Natural killer cell (primary cell): ENCODE results near the gene PHAX. TPM values are rescaled to one million over a fixed set of nuclear protein-coding genes. Genes with fewer than 3 reads are reported as not detected.

ENCODE experiments used
- ATAC-seq, 3 donors: fragments of 150-1000 bp in 2 of 3; fragments of 200-7000 bp in 1 of 3; cut with Tn5 transposase; 1 replicate in 1 of 3; 2 replicates in 2 of 3; pipeline ENCODE4 v1.10.0; 2021; ENCODE audit warnings: mild to moderate bottlenecking in 2 of 3, moderate library complexity in 2 of 3
- DNase-seq, 2 donors: peaks; one replicate each; pipeline versions ENCODE4 v3.0.0 to v3.0.0-alpha.2; 2013 to 2021; ENCODE audit warnings: mixed read lengths in 1 of 2
- H3K27ac ChIP-seq: one replicate; pipeline ENCODE4 v1.5.1; 2013; ENCODE audit warnings: mild to moderate bottlenecking, low read length
- H3K27me3 ChIP-seq: one replicate; pipeline ENCODE4 v1.6.1; 2013; ENCODE audit warnings: low read length; ENCODE audit not compliant: control insufficient read depth, insufficient read depth
- H3K36me3 ChIP-seq: one replicate; pipeline ENCODE4 v1.6.1; 2013; ENCODE audit warnings: low read length; ENCODE audit not compliant: control insufficient read depth, insufficient read depth
- H3K4me1 ChIP-seq: one replicate; pipeline ENCODE4 v1.6.1; 2013; ENCODE audit warnings: low read length; ENCODE audit not compliant: control insufficient read depth, insufficient read depth
- H3K4me3 ChIP-seq: one replicate; pipeline ENCODE4 v1.5.1; 2013; ENCODE audit warnings: low read length
- H3K9me3 ChIP-seq: one replicate; pipeline ENCODE4 v1.6.1; 2013; ENCODE audit warnings: low read length; ENCODE audit not compliant: control insufficient read depth, insufficient read depth
- H3K27ac Mint-ChIP-seq, 2 donors: one replicate each; pipeline ENCODE4 v1.8.0; 2022; ENCODE audit warnings: mild to moderate bottlenecking in 2 of 2, mixed read lengths in 2 of 2, moderate library complexity in 1 of 2
- H3K27me3 Mint-ChIP-seq, 2 donors: one replicate each; pipeline ENCODE4 v1.8.0; 2022; ENCODE audit warnings: low read depth in 2 of 2, mixed read lengths in 2 of 2
- H3K36me3 Mint-ChIP-seq: one replicate; pipeline ENCODE4 v1.8.0; 2022; ENCODE audit warnings: mixed read lengths
- H3K4me1 Mint-ChIP-seq, 2 donors: one replicate each; pipeline ENCODE4 v1.8.0; 2022; ENCODE audit warnings: mixed read lengths in 2 of 2
- H3K4me3 Mint-ChIP-seq: one replicate; pipeline ENCODE4 v1.8.0; 2022; ENCODE audit warnings: mild to moderate bottlenecking, moderate library complexity, mixed read lengths
- H3K9me3 Mint-ChIP-seq, 2 donors: one replicate each; pipeline ENCODE4 v1.8.0; 2022; ENCODE audit warnings: mixed read lengths in 2 of 2
- CTCF ChIP-seq: fragments of 200-600 bp; IDR thresholded peaks from one replicate; pipeline ENCODE4 v1.8.0; 2022; ENCODE audit warnings: antibody characterized with exemption
- WGBS: methylation state at CpG from one replicate; pipeline ENCODE4 v1.1.7; 2013; ENCODE audit warnings: missing lambda C conversion rate; ENCODE audit not compliant: insufficient coverage; 5-methylcytosine and 5-hydroxymethylcytosine counted together
- intact Hi-C: fragments of 100-400 bp; cut with micrococcal nuclease; formaldehyde crosslinking; loops from one replicate; pipeline ENCODE4 v1.14.2; 2022
- total RNA-seq, 4 donors: library from RNA; stranded (reverse); fragments of 120-200 nt in 1 of 4; gene quantifications; one replicate each; pipeline versions ENCODE4 v1.2.3 to v1.2.4, GENCODE V29; 2013 to 2022

The PHAX gene
- total RNA-seq, 3 donors from 2014 or later (not counting 1 experiment from before 2014, with no cell fraction given) = 39.2 to 43.6 (median 40.0) TPM

DNA sequence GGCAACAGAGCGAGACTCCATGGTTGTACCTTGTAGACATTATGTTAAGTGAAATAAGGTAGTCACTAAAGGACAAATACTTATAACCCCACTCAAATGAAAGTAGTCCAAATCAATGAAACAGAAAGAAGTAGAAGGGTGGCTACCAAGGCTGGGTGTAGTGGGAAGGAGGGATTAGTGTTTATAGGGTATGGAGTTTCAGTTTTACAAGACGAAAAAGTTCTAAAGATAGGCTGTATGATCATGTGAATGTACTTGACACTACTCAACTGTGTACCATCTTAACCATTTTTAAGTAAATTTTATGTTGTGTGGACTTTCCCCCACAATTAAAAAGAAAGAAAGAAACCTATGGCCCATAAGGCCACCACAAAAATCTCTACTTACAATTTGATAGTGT, 37.9 kb upstream of the PHAX start:
- Mint-ChIP-seq H3K36me3 (no peaks in the 10 kb centered on the region), H3K4me3 (no peak overlapping the region), H3K27me3 (no peaks in the 10 kb centered on the region), H3K27ac (no peak overlapping the region), H3K4me1 (no peaks in the 10 kb centered on the region), H3K9me3 (no peaks in the 10 kb centered on the region)
- Histone ChIP-seq H3K27me3 (no peaks in the 10 kb centered on the region), H3K9me3 (no peaks in the 10 kb centered on the region), H3K4me3 (no peak overlapping the region), H3K4me1 (no peaks in the 10 kb centered on the region), H3K27ac (no peak overlapping the region), H3K36me3 (no peaks in the 10 kb centered on the region)
- intact Hi-C loops = no loop called here
- TF ChIP-seq CTCF = no peak
- DNase-seq (no peak), ATAC-seq (no peak)
- WGBS = no CpG with 5 or more reads among the region's 2 CpGs

DNA sequence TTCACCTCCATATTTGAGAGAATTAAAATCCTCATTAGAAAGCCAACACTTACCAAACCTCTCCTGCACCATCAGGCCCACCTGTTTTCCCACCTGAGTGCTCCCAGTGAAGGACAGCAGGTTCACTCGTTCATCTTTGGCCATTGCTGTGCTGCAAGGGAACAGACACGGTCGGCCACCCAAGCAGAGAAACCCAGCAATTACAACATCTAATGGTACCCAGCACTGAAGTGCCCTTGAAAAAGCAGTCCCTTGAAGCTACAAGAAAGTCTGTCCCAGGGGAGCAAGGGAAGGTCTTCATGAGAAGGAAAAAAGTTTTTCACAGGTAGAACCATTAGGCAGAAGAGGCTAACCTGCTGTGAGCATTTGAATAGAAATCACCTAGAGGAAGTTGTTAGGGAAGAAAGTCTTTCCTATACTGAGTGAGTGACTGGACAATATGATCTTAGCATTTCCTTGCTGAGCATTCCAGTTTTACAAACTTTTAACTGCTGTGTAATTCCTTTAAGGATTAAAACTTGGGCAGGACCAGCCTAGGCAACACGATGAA, 32.5 kb upstream of the PHAX start:
- Histone ChIP-seq H3K36me3 (no peaks in the 10 kb centered on the region), H3K4me1 (no peaks in the 10 kb centered on the region), H3K9me3 (no peaks in the 10 kb centered on the region), H3K27me3 (no peaks in the 10 kb centered on the region), H3K27ac (no peak overlapping the region), H3K4me3 (no peak overlapping the region)
- Mint-ChIP-seq H3K4me3 (no peak overlapping the region), H3K9me3 (no peaks in the 10 kb centered on the region), H3K27me3 (no peaks in the 10 kb centered on the region), H3K27ac (no peak overlapping the region), H3K4me1 (no peaks in the 10 kb centered on the region), H3K36me3 (no peaks in the 10 kb centered on the region)
- ATAC-seq (no peak), DNase-seq (no peak)
- intact Hi-C loops = no loop called here
- no peak for TF ChIP-seq CTCF
- 92% methylated on average over 3 of the region's 4 CpGs for WGBS

DNA sequence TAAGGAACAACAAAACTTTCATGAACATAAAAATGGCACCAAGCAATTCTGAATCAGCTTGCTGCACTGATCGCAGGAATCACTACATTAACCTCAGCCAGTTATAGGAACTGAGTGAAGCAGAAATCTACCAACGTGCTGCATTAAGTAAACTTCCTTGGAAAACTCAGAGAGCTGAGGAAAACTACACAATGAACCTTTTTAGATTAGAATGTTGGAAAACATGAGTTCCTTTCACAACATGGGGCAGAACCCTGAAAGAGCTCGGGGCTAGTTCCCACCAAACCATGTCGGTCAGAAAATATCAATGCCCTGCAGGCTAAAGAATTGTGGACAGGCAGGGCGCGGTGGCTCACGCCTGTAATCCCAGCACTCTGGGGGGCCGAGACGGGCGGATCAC, 25.1 kb upstream of the PHAX start:
- intact Hi-C loops = no loop called here
- no peaks in the 10 kb centered on the region for H3K27me3 Mint-ChIP-seq
- H3K4me3 Mint-ChIP-seq = no peak overlapping the region
- H3K4me1 Mint-ChIP-seq = no peaks in the 10 kb centered on the region
- no peak overlapping the region for H3K4me3 ChIP-seq
- no peak for TF ChIP-seq CTCF
- H3K27ac ChIP-seq = no peak overlapping the region
- no peaks in the 10 kb centered on the region for H3K9me3 ChIP-seq
- no peak overlapping the region for H3K27ac Mint-ChIP-seq
- WGBS = 91% methylated on average over 10 of the region's 10 CpGs
- no peak for DNase-seq
- H3K36me3 ChIP-seq = no peaks in the 10 kb centered on the region
- no peaks in the 10 kb centered on the region for H3K27me3 ChIP-seq
- ATAC-seq = no peak
- H3K36me3 Mint-ChIP-seq = no peaks in the 10 kb centered on the region
- H3K4me1 ChIP-seq = no peaks in the 10 kb centered on the region
- no peaks in the 10 kb centered on the region for H3K9me3 Mint-ChIP-seq

GRCh38 chr5:126576974-126577373, 23.8 kb upstream of the PHAX start:
- 92% methylated on average over 5 of the region's 5 CpGs for WGBS
- Mint-ChIP-seq H3K9me3 (no peaks in the 10 kb centered on the region), H3K4me3 (no peak overlapping the region), H3K27me3 (no peaks in the 10 kb centered on the region), H3K4me1 (no peaks in the 10 kb centered on the region), H3K27ac (no peak overlapping the region), H3K36me3 (no peaks in the 10 kb centered on the region)
- H3K4me1 ChIP-seq = no peaks in the 10 kb centered on the region
- no peaks in the 10 kb centered on the region for H3K36me3 ChIP-seq
- TF ChIP-seq CTCF = no peak
- H3K4me3 ChIP-seq = no peak overlapping the region
- intact Hi-C loops = no loop called here
- H3K9me3 ChIP-seq = no peaks in the 10 kb centered on the region
- ATAC-seq (no peak), DNase-seq (no peak)
- no peak overlapping the region for H3K27ac ChIP-seq
- H3K27me3 ChIP-seq = no peaks in the 10 kb centered on the region
